WTC11 (cell line): Measurements from ENCODE around the gene SNX20.

Experiments used
- ATF1 ChIP-seq: sonication (generic); formaldehyde crosslinking; IDR thresholded peaks from 2 replicates; pipeline ENCODE4 v1.8.1; 2023; ENCODE audit warnings: mild to moderate bottlenecking, moderate library complexity, missing genetic modification reagents
- CTCF ChIP-seq: fragments of 200-600 bp; IDR thresholded peaks from 2 replicates; pipeline ENCODE4 v1.8.0; 2022; ENCODE audit warnings: antibody characterized with exemption
- HMGA2 ChIP-seq: fragments of 250-450 bp; sonication (Bioruptor Pico); IDR thresholded peaks from 2 replicates; pipeline ENCODE4 v1.4.0; 2021; ENCODE audit warnings: mild to moderate bottlenecking, moderate library complexity
- ZNF219 ChIP-seq: sonication (generic); formaldehyde crosslinking; IDR thresholded peaks from 2 replicates; pipeline ENCODE4 v1.8.0; 2023; ENCODE audit warnings: missing genetic modification reagents, mild to moderate bottlenecking, borderline replicate concordance
- TF ChIP-seq, protein P1 (sequence below): sonication (generic); formaldehyde crosslinking; IDR thresholded peaks from 2 replicates; pipeline ENCODE4 v1.8.1; 2022; ENCODE audit warnings: low read depth, mild to moderate bottlenecking, moderate library complexity, missing genetic modification reagents, borderline replicate concordance
- TF ChIP-seq, protein P2 (sequence below): sonication (generic); formaldehyde crosslinking; IDR thresholded peaks from 2 replicates; pipeline ENCODE4 v1.8.0; 2023; ENCODE audit warnings: missing genetic modification reagents
- TF ChIP-seq, protein P3 (sequence below): sonication (generic); formaldehyde crosslinking; IDR thresholded peaks from 2 replicates; pipeline ENCODE4 v1.8.1; 2023; ENCODE audit warnings: mild to moderate bottlenecking, missing genetic modification reagents, moderate library complexity
- TF ChIP-seq, protein P4 (sequence below): sonication (generic); formaldehyde crosslinking; IDR thresholded peaks from 2 replicates; pipeline ENCODE4 v1.8.1; 2023; ENCODE audit warnings: mild to moderate bottlenecking, missing genetic modification reagents, borderline replicate concordance
- TF ChIP-seq, protein P5 (sequence below): fragments of 250-450 bp; sonication (Bioruptor Pico); IDR thresholded peaks from 2 replicates; pipeline ENCODE4 v1.9.0; 2021; ENCODE audit warnings: mild to moderate bottlenecking

- TF ChIP-seq CTCF (no peak), ATF1 (CRISPR knock-in tag) (no peak), HMGA2 (CRISPR knock-in tag) (no peak), ZNF219 (CRISPR knock-in tag) (no peak)
- TF ChIP-seq, protein P1, sequence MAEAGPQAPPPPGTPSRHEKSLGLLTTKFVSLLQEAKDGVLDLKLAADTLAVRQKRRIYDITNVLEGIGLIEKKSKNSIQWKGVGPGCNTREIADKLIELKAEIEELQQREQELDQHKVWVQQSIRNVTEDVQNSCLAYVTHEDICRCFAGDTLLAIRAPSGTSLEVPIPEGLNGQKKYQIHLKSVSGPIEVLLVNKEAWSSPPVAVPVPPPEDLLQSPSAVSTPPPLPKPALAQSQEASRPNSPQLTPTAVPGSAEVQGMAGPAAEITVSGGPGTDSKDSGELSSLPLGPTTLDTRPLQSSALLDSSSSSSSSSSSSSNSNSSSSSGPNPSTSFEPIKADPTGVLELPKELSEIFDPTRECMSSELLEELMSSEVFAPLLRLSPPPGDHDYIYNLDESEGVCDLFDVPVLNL (CRISPR knock-in tag): no peak
- TF ChIP-seq, protein P2, sequence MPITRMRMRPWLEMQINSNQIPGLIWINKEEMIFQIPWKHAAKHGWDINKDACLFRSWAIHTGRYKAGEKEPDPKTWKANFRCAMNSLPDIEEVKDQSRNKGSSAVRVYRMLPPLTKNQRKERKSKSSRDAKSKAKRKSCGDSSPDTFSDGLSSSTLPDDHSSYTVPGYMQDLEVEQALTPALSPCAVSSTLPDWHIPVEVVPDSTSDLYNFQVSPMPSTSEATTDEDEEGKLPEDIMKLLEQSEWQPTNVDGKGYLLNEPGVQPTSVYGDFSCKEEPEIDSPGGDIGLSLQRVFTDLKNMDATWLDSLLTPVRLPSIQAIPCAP (CRISPR knock-in tag): no peak
- TF ChIP-seq, protein P3, sequence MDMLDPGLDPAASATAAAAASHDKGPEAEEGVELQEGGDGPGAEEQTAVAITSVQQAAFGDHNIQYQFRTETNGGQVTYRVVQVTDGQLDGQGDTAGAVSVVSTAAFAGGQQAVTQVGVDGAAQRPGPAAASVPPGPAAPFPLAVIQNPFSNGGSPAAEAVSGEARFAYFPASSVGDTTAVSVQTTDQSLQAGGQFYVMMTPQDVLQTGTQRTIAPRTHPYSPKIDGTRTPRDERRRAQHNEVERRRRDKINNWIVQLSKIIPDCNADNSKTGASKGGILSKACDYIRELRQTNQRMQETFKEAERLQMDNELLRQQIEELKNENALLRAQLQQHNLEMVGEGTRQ (CRISPR knock-in tag): no peak
- TF ChIP-seq, protein P4, sequence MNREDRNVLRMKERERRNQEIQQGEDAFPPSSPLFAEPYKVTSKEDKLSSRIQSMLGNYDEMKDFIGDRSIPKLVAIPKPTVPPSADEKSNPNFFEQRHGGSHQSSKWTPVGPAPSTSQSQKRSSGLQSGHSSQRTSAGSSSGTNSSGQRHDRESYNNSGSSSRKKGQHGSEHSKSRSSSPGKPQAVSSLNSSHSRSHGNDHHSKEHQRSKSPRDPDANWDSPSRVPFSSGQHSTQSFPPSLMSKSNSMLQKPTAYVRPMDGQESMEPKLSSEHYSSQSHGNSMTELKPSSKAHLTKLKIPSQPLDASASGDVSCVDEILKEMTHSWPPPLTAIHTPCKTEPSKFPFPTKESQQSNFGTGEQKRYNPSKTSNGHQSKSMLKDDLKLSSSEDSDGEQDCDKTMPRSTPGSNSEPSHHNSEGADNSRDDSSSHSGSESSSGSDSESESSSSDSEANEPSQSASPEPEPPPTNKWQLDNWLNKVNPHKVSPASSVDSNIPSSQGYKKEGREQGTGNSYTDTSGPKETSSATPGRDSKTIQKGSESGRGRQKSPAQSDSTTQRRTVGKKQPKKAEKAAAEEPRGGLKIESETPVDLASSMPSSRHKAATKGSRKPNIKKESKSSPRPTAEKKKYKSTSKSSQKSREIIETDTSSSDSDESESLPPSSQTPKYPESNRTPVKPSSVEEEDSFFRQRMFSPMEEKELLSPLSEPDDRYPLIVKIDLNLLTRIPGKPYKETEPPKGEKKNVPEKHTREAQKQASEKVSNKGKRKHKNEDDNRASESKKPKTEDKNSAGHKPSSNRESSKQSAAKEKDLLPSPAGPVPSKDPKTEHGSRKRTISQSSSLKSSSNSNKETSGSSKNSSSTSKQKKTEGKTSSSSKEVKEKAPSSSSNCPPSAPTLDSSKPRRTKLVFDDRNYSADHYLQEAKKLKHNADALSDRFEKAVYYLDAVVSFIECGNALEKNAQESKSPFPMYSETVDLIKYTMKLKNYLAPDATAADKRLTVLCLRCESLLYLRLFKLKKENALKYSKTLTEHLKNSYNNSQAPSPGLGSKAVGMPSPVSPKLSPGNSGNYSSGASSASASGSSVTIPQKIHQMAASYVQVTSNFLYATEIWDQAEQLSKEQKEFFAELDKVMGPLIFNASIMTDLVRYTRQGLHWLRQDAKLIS: no peak
- TF ChIP-seq, protein P5, sequence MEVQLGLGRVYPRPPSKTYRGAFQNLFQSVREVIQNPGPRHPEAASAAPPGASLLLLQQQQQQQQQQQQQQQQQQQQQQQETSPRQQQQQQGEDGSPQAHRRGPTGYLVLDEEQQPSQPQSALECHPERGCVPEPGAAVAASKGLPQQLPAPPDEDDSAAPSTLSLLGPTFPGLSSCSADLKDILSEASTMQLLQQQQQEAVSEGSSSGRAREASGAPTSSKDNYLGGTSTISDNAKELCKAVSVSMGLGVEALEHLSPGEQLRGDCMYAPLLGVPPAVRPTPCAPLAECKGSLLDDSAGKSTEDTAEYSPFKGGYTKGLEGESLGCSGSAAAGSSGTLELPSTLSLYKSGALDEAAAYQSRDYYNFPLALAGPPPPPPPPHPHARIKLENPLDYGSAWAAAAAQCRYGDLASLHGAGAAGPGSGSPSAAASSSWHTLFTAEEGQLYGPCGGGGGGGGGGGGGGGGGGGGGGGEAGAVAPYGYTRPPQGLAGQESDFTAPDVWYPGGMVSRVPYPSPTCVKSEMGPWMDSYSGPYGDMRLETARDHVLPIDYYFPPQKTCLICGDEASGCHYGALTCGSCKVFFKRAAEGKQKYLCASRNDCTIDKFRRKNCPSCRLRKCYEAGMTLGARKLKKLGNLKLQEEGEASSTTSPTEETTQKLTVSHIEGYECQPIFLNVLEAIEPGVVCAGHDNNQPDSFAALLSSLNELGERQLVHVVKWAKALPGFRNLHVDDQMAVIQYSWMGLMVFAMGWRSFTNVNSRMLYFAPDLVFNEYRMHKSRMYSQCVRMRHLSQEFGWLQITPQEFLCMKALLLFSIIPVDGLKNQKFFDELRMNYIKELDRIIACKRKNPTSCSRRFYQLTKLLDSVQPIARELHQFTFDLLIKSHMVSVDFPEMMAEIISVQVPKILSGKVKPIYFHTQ (CRISPR knock-in tag): no peak
Measured at GRCh38 chr16:50704245-50704644, 23.1 kb upstream of the SNX20 start.
